ENCODE data around the gene SPATA4.

- TF ChIP-seq CTCF (IDR thresholded peaks at IDR 0.05) (no peak), POLR2AphosphoS5 (IDR thresholded peaks at IDR 0.05) (no peak), POLR2A (IDR thresholded peaks at IDR 0.05; ENCODE audit: low read depth) (no peak), EP300 (IDR thresholded peaks at IDR 0.05) (no peak)
These were observed 43.4 kb upstream of the SPATA4 start for GRCh38 chr4:176238826-176239225.

All from esophagus muscularis mucosa (tissue), 4 donors.